Measurements from ENCODE around the gene HDAC7.

HDAC7 gene

DNA sequence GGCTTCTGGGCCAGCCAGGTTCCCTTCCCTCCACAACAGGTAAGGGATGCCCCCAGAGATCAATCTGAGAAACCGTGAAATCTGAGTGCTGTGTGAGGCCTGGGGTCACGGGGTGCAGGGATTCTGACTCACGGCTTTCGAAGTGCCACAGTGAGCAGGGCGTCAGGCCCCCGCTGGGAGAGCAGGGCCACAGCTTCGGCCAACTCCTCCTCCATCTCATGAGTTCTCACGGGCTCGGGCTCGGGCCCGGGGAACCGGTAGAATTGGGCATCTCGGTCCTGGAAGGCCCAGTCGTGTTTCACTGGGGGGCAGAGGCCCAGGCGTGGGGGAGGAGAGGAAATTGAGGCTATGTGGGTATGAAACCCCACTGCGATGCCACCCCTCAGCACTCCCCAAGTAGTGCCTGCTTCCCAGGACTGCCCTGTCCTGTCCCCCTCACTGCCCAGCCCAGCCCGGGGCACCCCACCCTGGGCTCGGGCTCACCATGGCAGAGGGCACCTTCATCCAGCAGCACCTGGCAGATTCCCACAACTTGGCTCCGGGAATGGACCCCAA is 68.7 kb downstream of the HDAC7 start:
- Histone ChIP-seq H3K4me1 (ENCODE audit: control insufficient read depth, insufficient read depth, low read length) (peaks cover 6% of the 10 kb centered on the region), H3K9me3 (ENCODE audit: control insufficient read depth, insufficient read depth, low read length) (no peaks in the 10 kb centered on the region)
- WGBS (ENCODE audit: insufficient coverage, insufficient read length) = no CpG with 5 or more reads among the region's 19 CpGs

GRCh38 chr12:47750229-47750798 is 69.4 kb downstream of the HDAC7 start:
- Histone ChIP-seq H3K27ac (ENCODE audit: low read length) (no peak overlapping the region), H3K36me3 (ENCODE audit: control insufficient read depth, insufficient read depth, low read length) (no peaks in the 10 kb centered on the region), H3K4me1 (ENCODE audit: control insufficient read depth, insufficient read depth, low read length) (peaks cover 6% of the 10 kb centered on the region), H3K4me3 (ENCODE audit: low read length) (no peak overlapping the region), H3K9me3 (ENCODE audit: control insufficient read depth, insufficient read depth, low read length) (no peaks in the 10 kb centered on the region), H3K27me3 (ENCODE audit: control insufficient read depth, insufficient read depth, low read length) (no peaks in the 10 kb centered on the region)
- WGBS (ENCODE audit: insufficient coverage, insufficient read length) = no CpG with 5 or more reads among the region's 10 CpGs
- no peak for DNase-seq (ENCODE audit: low read depth, low spot score)

More for the DNA sequence above, 68.7 kb downstream of the HDAC7 start:
- Histone ChIP-seq H3K4me3 (ENCODE audit: low read length) (no peak overlapping the region), H3K36me3 (ENCODE audit: control insufficient read depth, insufficient read depth, low read length) (no peaks in the 10 kb centered on the region), H3K27ac (ENCODE audit: low read length) (no peak overlapping the region), H3K27me3 (ENCODE audit: control insufficient read depth, insufficient read depth, low read length) (no peaks in the 10 kb centered on the region)
- no peak for DNase-seq (ENCODE audit: low read depth, low spot score)

DNA sequence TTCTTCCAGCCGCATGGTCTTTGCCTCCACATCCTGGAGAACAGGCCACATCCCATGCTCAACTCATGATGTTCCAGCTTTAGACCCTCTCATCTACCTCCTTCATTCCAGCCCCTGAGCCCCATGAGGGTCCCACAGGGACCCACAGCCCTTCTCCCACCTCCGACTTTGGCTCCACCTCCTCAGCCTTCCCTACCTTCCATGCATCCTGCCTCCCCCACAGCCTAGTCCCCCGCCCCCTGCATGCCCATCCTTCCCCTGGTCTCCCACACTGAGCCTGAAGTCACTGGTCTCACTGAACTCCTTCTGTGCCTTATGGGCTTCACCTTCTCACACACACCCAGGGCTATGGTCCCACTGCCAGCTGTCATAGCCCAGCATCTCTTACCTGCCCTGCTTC is 70.8 kb downstream of the HDAC7 start:
- Histone ChIP-seq H3K27ac (ENCODE audit: low read length) (no peak overlapping the region), H3K36me3 (ENCODE audit: control insufficient read depth, insufficient read depth, low read length) (no peaks in the 10 kb centered on the region), H3K4me3 (ENCODE audit: low read length) (no peak overlapping the region), H3K9me3 (ENCODE audit: control insufficient read depth, insufficient read depth, low read length) (no peaks in the 10 kb centered on the region), H3K27me3 (ENCODE audit: control insufficient read depth, insufficient read depth, low read length) (no peaks in the 10 kb centered on the region), H3K4me1 (ENCODE audit: control insufficient read depth, insufficient read depth, low read length) (peaks cover 6% of the 10 kb centered on the region)
- no peak for DNase-seq (ENCODE audit: low read depth, low spot score)
- WGBS (ENCODE audit: insufficient coverage, insufficient read length) = no CpG with 5 or more reads among the region's 3 CpGs

- Histone ChIP-seq H3K36me3 (ENCODE audit: control insufficient read depth, insufficient read depth, low read length) (no peaks in the 10 kb centered on the region), H3K4me3 (ENCODE audit: low read length) (no peak overlapping the region), H3K4me1 (ENCODE audit: control insufficient read depth, insufficient read depth, low read length) (peaks cover 4% of the 10 kb centered on the region), H3K27ac (ENCODE audit: low read length) (no peak overlapping the region), H3K27me3 (ENCODE audit: control insufficient read depth, insufficient read depth, low read length) (no peaks in the 10 kb centered on the region), H3K9me3 (ENCODE audit: control insufficient read depth, insufficient read depth, low read length) (no peaks in the 10 kb centered on the region)
- no peak for DNase-seq (ENCODE audit: low read depth, low spot score)
- WGBS (ENCODE audit: insufficient coverage, insufficient read length) = no CpG with 5 or more reads among the region's 1 CpG
Measured at GRCh38 chr12:47748507-47748828, 71.2 kb downstream of the HDAC7 start.

DNA sequence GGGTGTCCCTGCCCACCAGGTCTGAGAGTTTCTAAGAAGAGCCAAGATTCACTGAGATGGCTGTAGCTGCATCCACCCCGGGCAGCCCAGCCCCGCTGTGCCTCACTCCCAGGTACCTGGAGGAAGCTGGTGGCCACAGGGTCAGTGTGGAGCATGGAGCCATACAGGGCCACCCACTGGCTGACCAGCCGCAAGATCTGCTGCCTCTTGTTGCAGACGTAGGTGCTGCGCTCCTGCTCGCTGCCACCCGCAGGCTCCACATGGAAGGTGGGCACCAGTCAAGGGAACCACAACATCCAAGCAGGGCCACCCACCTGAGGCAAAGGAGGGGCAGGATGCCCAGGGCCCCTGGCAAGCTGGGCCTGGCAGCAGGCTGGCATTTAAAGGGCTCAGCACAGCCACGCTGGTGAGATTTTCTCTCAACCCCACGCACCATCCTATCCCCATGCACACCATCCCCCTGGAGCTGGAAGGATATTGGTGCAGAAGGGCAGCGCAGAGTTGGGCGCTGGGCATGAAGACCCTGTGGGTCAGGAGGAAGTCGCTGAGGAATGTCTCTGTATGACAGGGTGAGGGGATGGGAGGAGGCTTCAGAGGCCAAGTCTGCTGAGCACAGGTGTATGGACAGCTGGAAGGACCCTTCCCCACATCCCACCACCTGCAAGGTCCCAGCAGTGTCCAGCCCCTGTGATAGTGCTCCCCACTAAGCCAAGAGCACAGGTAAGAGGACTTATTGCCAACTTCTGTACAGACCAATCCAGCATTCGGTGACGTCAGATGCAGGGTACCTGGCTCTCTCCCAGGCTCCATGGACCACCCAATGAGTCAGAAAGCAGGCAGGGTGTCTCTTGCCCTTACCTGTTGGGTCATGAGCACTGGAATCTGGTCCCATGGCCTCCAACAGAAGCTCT is 71.9 kb downstream of the HDAC7 start:
- Histone ChIP-seq H3K4me1 (ENCODE audit: control insufficient read depth, insufficient read depth, low read length) (no peaks in the 10 kb centered on the region), H3K36me3 (ENCODE audit: control insufficient read depth, insufficient read depth, low read length) (no peaks in the 10 kb centered on the region), H3K9me3 (ENCODE audit: control insufficient read depth, insufficient read depth, low read length) (no peaks in the 10 kb centered on the region), H3K27me3 (ENCODE audit: control insufficient read depth, insufficient read depth, low read length) (no peaks in the 10 kb centered on the region), H3K4me3 (ENCODE audit: low read length) (no peak overlapping the region), H3K27ac (ENCODE audit: low read length) (no peak overlapping the region)
- no CpG with 5 or more reads among the region's 14 CpGs for WGBS (ENCODE audit: insufficient coverage, insufficient read length)
- DNase-seq (ENCODE audit: low read depth, low spot score) = no peak

GRCh38 chr12:47747126-47747525 is 72.6 kb downstream of the HDAC7 start:
- no peak for DNase-seq (ENCODE audit: low read depth, low spot score)
- Histone ChIP-seq H3K27me3 (ENCODE audit: control insufficient read depth, insufficient read depth, low read length) (no peaks in the 10 kb centered on the region), H3K27ac (ENCODE audit: low read length) (no peak overlapping the region), H3K4me3 (ENCODE audit: low read length) (no peak overlapping the region), H3K9me3 (ENCODE audit: control insufficient read depth, insufficient read depth, low read length) (no peaks in the 10 kb centered on the region), H3K4me1 (ENCODE audit: control insufficient read depth, insufficient read depth, low read length) (no peaks in the 10 kb centered on the region), H3K36me3 (ENCODE audit: control insufficient read depth, insufficient read depth, low read length) (no peaks in the 10 kb centered on the region)
- no CpG with 5 or more reads among the region's 4 CpGs for WGBS (ENCODE audit: insufficient coverage, insufficient read length)

DNA sequence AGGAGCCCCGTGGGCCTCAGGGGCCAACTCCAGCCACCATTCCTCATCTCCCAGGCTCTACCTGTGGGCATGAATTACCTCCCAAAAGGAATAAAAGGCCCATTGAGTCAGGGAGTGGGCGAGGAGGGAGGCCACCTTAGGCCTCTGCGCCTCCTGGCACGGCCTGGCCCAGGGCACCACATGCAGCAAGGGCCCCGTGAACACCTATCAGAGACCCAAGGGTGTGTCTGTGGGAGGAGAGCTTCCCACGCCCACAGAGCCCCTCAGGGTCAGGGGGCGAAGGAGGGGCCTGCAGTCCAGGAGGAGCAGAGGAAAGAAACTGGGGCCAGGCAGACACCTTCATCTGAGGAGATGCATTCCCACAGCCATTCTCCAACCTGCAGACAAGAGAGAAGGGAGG is 73.2 kb downstream of the HDAC7 start:
- Histone ChIP-seq H3K27me3 (ENCODE audit: control insufficient read depth, insufficient read depth, low read length) (no peaks in the 10 kb centered on the region), H3K27ac (ENCODE audit: low read length) (no peak overlapping the region), H3K4me3 (ENCODE audit: low read length) (no peak overlapping the region), H3K9me3 (ENCODE audit: control insufficient read depth, insufficient read depth, low read length) (no peaks in the 10 kb centered on the region), H3K4me1 (ENCODE audit: control insufficient read depth, insufficient read depth, low read length) (no peaks in the 10 kb centered on the region), H3K36me3 (ENCODE audit: control insufficient read depth, insufficient read depth, low read length) (no peaks in the 10 kb centered on the region)
- no peak for DNase-seq (ENCODE audit: low read depth, low spot score)
- WGBS (ENCODE audit: insufficient coverage, insufficient read length) = no CpG with 5 or more reads among the region's 7 CpGs

DNA sequence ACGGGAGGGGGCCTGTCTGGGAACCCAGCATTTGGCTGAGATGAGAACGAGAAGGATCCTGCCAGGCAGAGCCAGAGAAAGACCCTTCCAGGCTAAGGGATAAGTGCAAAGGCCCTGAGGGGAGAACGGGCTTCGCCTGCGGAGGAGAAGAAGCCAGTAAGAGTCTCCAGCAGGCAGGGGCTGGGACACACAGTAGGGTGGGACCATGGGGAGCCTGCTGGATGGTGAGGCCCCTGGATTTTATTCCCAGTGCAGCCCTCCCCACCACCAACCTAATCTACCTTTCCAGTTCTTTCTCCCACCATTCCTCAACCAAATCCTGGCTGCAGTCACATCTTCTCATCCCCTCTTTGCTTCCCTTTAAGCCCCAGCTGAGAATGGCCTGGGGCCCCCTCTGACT is 73.6 kb downstream of the HDAC7 start:
- WGBS (ENCODE audit: insufficient coverage, insufficient read length) = no CpG with 5 or more reads among the region's 5 CpGs
- DNase-seq (ENCODE audit: low read depth, low spot score) = no peak
- H3K4me1 ChIP-seq (ENCODE audit: control insufficient read depth, insufficient read depth, low read length) = no peaks in the 10 kb centered on the region
- no peak overlapping the region for H3K4me3 ChIP-seq (ENCODE audit: low read length)
- H3K27me3 ChIP-seq (ENCODE audit: control insufficient read depth, insufficient read depth, low read length) = no peaks in the 10 kb centered on the region
- no peaks in the 10 kb centered on the region for H3K9me3 ChIP-seq (ENCODE audit: control insufficient read depth, insufficient read depth, low read length)
- H3K36me3 ChIP-seq (ENCODE audit: control insufficient read depth, insufficient read depth, low read length) = no peaks in the 10 kb centered on the region
- H3K27ac ChIP-seq (ENCODE audit: low read length) = no peak overlapping the region

GRCh38 chr12:47745485-47746041 is 74.1 kb downstream of the HDAC7 start:
- Histone ChIP-seq H3K4me1 (ENCODE audit: control insufficient read depth, insufficient read depth, low read length) (no peaks in the 10 kb centered on the region), H3K4me3 (ENCODE audit: low read length) (no peak overlapping the region), H3K9me3 (ENCODE audit: control insufficient read depth, insufficient read depth, low read length) (no peaks in the 10 kb centered on the region), H3K36me3 (ENCODE audit: control insufficient read depth, insufficient read depth, low read length) (no peaks in the 10 kb centered on the region), H3K27me3 (ENCODE audit: control insufficient read depth, insufficient read depth, low read length) (no peaks in the 10 kb centered on the region), H3K27ac (ENCODE audit: low read length) (no peak overlapping the region)
- DNase-seq (ENCODE audit: low read depth, low spot score) = no peak
- no CpG with 5 or more reads among the region's 16 CpGs for WGBS (ENCODE audit: insufficient coverage, insufficient read length)

DNA sequence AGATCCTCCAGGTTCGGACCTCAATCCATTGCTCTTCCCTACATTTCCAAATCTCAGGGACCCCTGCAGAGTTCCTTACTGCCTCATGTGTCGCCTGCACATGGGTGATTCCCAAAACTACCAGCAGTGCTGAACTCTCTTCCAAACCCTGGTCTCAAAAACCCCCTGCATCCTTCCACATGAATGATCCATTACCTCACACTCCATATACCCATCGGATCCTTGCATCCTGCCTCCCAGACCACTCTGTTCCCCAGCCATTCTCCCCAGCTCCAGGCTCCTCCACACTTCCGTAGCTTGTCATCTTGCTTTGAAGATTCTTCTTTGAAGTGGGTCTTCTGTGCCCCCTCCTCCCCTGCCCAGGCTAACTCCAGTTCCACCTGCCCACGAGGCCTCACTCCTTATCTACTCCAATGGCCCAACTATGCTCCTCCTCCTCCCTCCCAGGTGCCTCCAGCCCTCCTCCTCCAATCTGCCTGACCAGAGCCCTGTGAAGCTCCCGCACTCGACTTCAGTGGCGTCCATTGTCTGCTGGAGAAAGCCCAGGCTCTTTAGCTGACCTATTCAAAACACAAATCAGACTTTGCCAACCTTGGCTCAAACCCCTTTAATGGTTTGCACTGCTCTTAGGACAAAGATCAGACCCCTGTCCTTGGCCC is 74.8 kb downstream of the HDAC7 start:
- Histone ChIP-seq H3K27ac (ENCODE audit: low read length) (no peak overlapping the region), H3K4me3 (ENCODE audit: low read length) (no peak overlapping the region), H3K27me3 (ENCODE audit: control insufficient read depth, insufficient read depth, low read length) (no peaks in the 10 kb centered on the region), H3K36me3 (ENCODE audit: control insufficient read depth, insufficient read depth, low read length) (no peaks in the 10 kb centered on the region), H3K4me1 (ENCODE audit: control insufficient read depth, insufficient read depth, low read length) (no peaks in the 10 kb centered on the region), H3K9me3 (ENCODE audit: control insufficient read depth, insufficient read depth, low read length) (no peaks in the 10 kb centered on the region)
- no peak for DNase-seq (ENCODE audit: low read depth, low spot score)
- WGBS (ENCODE audit: insufficient coverage, insufficient read length) = no CpG with 5 or more reads among the region's 8 CpGs
